Endodermal cell (in vitro differentiated cells): ENCODE measurements around the gene TMEM50B. TPM values are rescaled to one million over a fixed set of nuclear protein-coding genes. Genes with fewer than 3 reads are reported as not detected.

Experiments
- DNase-seq: peaks from one replicate; pipeline ENCODE4 v3.0.0-alpha.2; 2017
- H3K27ac ChIP-seq: 2 replicates; pipeline ENCODE4 v1.5.1; 2013; ENCODE audit warnings: mild to moderate bottlenecking, low read depth, low read length, moderate library complexity
- H3K27me3 ChIP-seq: 2 replicates; pipeline ENCODE4 v1.6.1; 2013; ENCODE audit warnings: mild to moderate bottlenecking, low read length, moderate library complexity; ENCODE audit not compliant: insufficient read depth, control insufficient read depth, poor library complexity, severe bottlenecking
- H3K36me3 ChIP-seq: 2 replicates; pipeline ENCODE4 v1.7.0; 2013; ENCODE audit warnings: mild to moderate bottlenecking, low read length, moderate library complexity; ENCODE audit not compliant: control insufficient read depth, insufficient read depth
- H3K4me1 ChIP-seq: one replicate; pipeline ENCODE4 v1.7.0; 2013; ENCODE audit warnings: low read length; ENCODE audit not compliant: control insufficient read depth, insufficient read depth
- H3K4me3 ChIP-seq: 2 replicates; pipeline ENCODE4 v1.5.1; 2013; ENCODE audit warnings: mild to moderate bottlenecking, low read length, moderate library complexity
- H3K9ac ChIP-seq: 2 replicates; pipeline ENCODE4 v1.6.1; 2013; ENCODE audit warnings: mild to moderate bottlenecking, low read length, moderate library complexity; ENCODE audit not compliant: poor library complexity, severe bottlenecking; ENCODE audit errors: extremely low read depth
- H3K9me3 ChIP-seq: 2 replicates; pipeline ENCODE4 v1.6.1; 2013; ENCODE audit warnings: mild to moderate bottlenecking, low read length, moderate library complexity; ENCODE audit not compliant: control insufficient read depth
- H3K27ac Mint-ChIP-seq: 2 replicates; pipeline ENCODE4 v1.8.0; 2020; ENCODE audit warnings: mixed read lengths
- H3K27me3 Mint-ChIP-seq: 2 replicates; pipeline ENCODE4 v1.8.0; 2021; ENCODE audit warnings: mild to moderate bottlenecking, mixed read lengths; ENCODE audit not compliant: insufficient read depth
- H3K36me3 Mint-ChIP-seq: 2 replicates; pipeline ENCODE4 v1.8.0; 2020; ENCODE audit warnings: low read depth, mixed read lengths
- H3K4me1 Mint-ChIP-seq: 2 replicates; pipeline ENCODE4 v1.8.0; 2020; ENCODE audit warnings: mixed read lengths
- H3K4me3 Mint-ChIP-seq: 2 replicates; pipeline ENCODE4 v1.8.0; 2020; ENCODE audit warnings: mild to moderate bottlenecking, moderate library complexity, mixed read lengths
- H3K9me3 Mint-ChIP-seq: 2 replicates; pipeline ENCODE4 v1.8.0; 2020; ENCODE audit warnings: mild to moderate bottlenecking, mixed read lengths
- WGBS, 2 experiments: methylation state at CpG; one replicate each; pipeline versions ENCODE4 v1.1.5 to v1.1.7; 2013; ENCODE audit warnings: missing lambda C conversion rate in 2 of 2, mixed read lengths in 1 of 2; ENCODE audit not compliant: insufficient coverage in 1 of 2, insufficient read length in 1 of 2; 5-methylcytosine and 5-hydroxymethylcytosine counted together
- total RNA-seq, 2 donors: library from RNA; stranded (reverse); fragmentation: NEBNext Ultra II Directional in 1 of 2; extraction: Animal tissue kit (Norgen Biotek cat#: 25700) in 1 of 2; gene quantifications; 2 replicates in 1 of 2; 3 replicates in 1 of 2; pipeline ENCODE4 v1.2.1, GENCODE V29; 2021
- TF ChIP-seq, protein P1 (sequence below): fragments of 200-600 bp; sonication (generic); conservative IDR thresholded peaks from 2 replicates; pipeline ENCODE4 v1.5.0; 2021; ENCODE audit warnings: antibody characterized with exemption, mild to moderate bottlenecking

The TMEM50B gene
- total RNA-seq, 2 donors from 2014 or later = 35.8 to 57.2 TPM

DNA sequence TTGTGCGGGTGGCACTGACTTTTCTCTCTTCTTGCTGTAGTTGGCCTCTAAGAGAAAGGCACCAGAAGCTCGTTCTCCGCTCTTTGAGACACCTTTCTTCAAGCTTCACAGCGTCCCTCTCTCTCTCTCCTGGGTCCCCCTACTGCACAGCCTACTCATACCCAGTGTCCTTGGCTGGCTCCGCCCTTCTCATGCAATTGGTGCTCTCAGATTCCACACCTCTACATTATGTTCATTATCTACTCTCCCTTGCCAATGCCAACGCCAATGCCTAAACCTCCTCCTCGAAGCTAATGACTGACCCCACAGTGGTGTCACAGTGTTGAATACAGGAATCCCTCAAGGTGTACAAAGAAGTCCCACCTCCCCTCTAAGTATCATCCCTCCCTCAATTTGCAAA lies 16.6 kb upstream of the TMEM50B start:
- no peaks in the 10 kb centered on the region for H3K36me3 ChIP-seq
- DNase-seq = peak; percentile 55
- TF ChIP-seq, protein P1, sequence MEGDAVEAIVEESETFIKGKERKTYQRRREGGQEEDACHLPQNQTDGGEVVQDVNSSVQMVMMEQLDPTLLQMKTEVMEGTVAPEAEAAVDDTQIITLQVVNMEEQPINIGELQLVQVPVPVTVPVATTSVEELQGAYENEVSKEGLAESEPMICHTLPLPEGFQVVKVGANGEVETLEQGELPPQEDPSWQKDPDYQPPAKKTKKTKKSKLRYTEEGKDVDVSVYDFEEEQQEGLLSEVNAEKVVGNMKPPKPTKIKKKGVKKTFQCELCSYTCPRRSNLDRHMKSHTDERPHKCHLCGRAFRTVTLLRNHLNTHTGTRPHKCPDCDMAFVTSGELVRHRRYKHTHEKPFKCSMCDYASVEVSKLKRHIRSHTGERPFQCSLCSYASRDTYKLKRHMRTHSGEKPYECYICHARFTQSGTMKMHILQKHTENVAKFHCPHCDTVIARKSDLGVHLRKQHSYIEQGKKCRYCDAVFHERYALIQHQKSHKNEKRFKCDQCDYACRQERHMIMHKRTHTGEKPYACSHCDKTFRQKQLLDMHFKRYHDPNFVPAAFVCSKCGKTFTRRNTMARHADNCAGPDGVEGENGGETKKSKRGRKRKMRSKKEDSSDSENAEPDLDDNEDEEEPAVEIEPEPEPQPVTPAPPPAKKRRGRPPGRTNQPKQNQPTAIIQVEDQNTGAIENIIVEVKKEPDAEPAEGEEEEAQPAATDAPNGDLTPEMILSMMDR = no peak
- peaks cover 6% of the 10 kb centered on the region for H3K27me3 ChIP-seq
- H3K36me3 Mint-ChIP-seq = no peaks in the 10 kb centered on the region
- peaks cover 6% of the 10 kb centered on the region for H3K27me3 Mint-ChIP-seq
- no peaks in the 10 kb centered on the region for H3K9me3 ChIP-seq
- H3K9me3 Mint-ChIP-seq = peaks cover 2% of the 10 kb centered on the region
- H3K27ac Mint-ChIP-seq = no peak overlapping the region
- no peak overlapping the region for H3K9ac ChIP-seq
- H3K4me1 Mint-ChIP-seq = peaks cover 4% of the 10 kb centered on the region
- no peak overlapping the region for H3K4me3 Mint-ChIP-seq
- H3K27ac ChIP-seq = no peak overlapping the region
- H3K4me3 ChIP-seq = no peak overlapping the region
- H3K4me1 ChIP-seq = no peaks in the 10 kb centered on the region
- WGBS, 2 experiments = 82 to 88% methylated on average over 6 to 7 of the region's 7 CpGs

GRCh38 chr21:33495743-33496142 lies 16.0 kb upstream of the TMEM50B start:
- Mint-ChIP-seq H3K27me3 (peaks cover 6% of the 10 kb centered on the region), H3K36me3 (no peaks in the 10 kb centered on the region), H3K4me1 (peaks cover 5% of the 10 kb centered on the region), H3K9me3 (peaks cover 2% of the 10 kb centered on the region), H3K4me3 (no peak overlapping the region), H3K27ac (no peak overlapping the region)
- Histone ChIP-seq H3K27ac (no peak overlapping the region), H3K9me3 (no peaks in the 10 kb centered on the region), H3K36me3 (no peaks in the 10 kb centered on the region), H3K9ac (no peak overlapping the region), H3K27me3 (peaks cover 6% of the 10 kb centered on the region), H3K4me3 (no peak overlapping the region), H3K4me1 (no peaks in the 10 kb centered on the region)
- no peak for DNase-seq
- TF ChIP-seq, protein P1 = no peak
- WGBS, 2 experiments = 77 to 89% methylated on average over 2 to 4 of the region's 4 CpGs

- H3K36me3 Mint-ChIP-seq = peaks cover 6% of the 10 kb centered on the region
- peaks cover 6% of the 10 kb centered on the region for H3K27me3 Mint-ChIP-seq
Measured at GRCh38 chr21:33493756-33494155, 14.0 kb upstream of the TMEM50B start.

More at GRCh38 chr21:33493756-33494155, 14.0 kb upstream of the TMEM50B start:
- DNase-seq = no peak
- H3K4me1 Mint-ChIP-seq = peaks cover 5% of the 10 kb centered on the region
- H3K9me3 Mint-ChIP-seq = peaks cover 2% of the 10 kb centered on the region
- TF ChIP-seq, protein P1 = no peak
- H3K4me3 ChIP-seq = no peak overlapping the region
- no peak overlapping the region for H3K4me3 Mint-ChIP-seq
- no peak overlapping the region for H3K9ac ChIP-seq
- no peak overlapping the region for H3K27ac Mint-ChIP-seq
- peaks cover 6% of the 10 kb centered on the region for H3K27me3 ChIP-seq
- H3K9me3 ChIP-seq = no peaks in the 10 kb centered on the region
- 100% methylated on average over 2 of the region's 3 CpGs for WGBS, 2 experiments
- no peak overlapping the region for H3K27ac ChIP-seq
- no peaks in the 10 kb centered on the region for H3K4me1 ChIP-seq
- H3K36me3 ChIP-seq = peaks cover 6% of the 10 kb centered on the region
